Heart left ventricle (tissue), 16 donors: ENCODE results near the gene WDR7. TPM values are rescaled to one million over a fixed set of nuclear protein-coding genes. Genes with fewer than 3 reads are reported as not detected.

ENCODE experiments used
- ATAC-seq, 4 donors: fragments of 200-7000 bp; cut with Tn5 transposase; one replicate each; pipeline ENCODE4 v1.9.1; 2020 to 2022; ENCODE audit warnings: moderate library complexity in 4 of 4, mild to moderate bottlenecking in 3 of 4, moderate number of reproducible peaks in 1 of 4
- DNase-seq, 5 donors: peaks; one replicate each; pipeline ENCODE4 v3.0.0-alpha.2; 2020
- H3K27ac ChIP-seq, 12 donors: fragments of 200-600 bp; sonication (generic) in 4 of 12; one replicate each; pipeline versions ENCODE4 v1.5.0 to v1.8.0; 2016 to 2022; ENCODE audit warnings: mild to moderate bottlenecking in 2 of 12
- H3K27me3 ChIP-seq, 9 donors: fragments of 200-600 bp; sonication (generic) in 2 of 9; one replicate each; pipeline versions ENCODE4 v1.5.1 to v1.8.0; 2016 to 2022; ENCODE audit warnings: mild to moderate bottlenecking in 3 of 9
- H3K36me3 ChIP-seq, 9 donors: fragments of 200-600 bp; sonication (generic) in 2 of 9; one replicate each; pipeline versions ENCODE4 v1.5.0 to v1.8.0; 2018 to 2022; ENCODE audit warnings: mild to moderate bottlenecking in 2 of 9
- H3K4me1 ChIP-seq, 12 donors: fragments of 200-600 bp; sonication (generic) in 4 of 12; one replicate each; pipeline versions ENCODE4 v1.5.0 to v1.8.0; 2016 to 2022; ENCODE audit warnings: mild to moderate bottlenecking in 3 of 12
- H3K4me3 ChIP-seq, 12 donors: fragments of 200-600 bp; sonication (generic) in 4 of 12; one replicate each; pipeline versions ENCODE4 v1.5.0 to v1.8.0; 2017 to 2022; ENCODE audit warnings: mild to moderate bottlenecking in 9 of 12, moderate library complexity in 4 of 12
- H3K9me3 ChIP-seq, 12 donors: fragments of 200-600 bp; sonication (generic) in 4 of 12; one replicate each; pipeline versions ENCODE4 v1.5.0 to v1.8.0; 2016 to 2022; ENCODE audit warnings: mild to moderate bottlenecking in 1 of 12
- CTCF ChIP-seq, 12 donors: fragments of 200-600 bp; sonication (generic) in 4 of 12; IDR thresholded peaks; one replicate each; pipeline versions ENCODE4 v1.5.0 to v1.8.0; 2018 to 2022; ENCODE audit warnings: antibody characterized with exemption in 12 of 12, mild to moderate bottlenecking in 5 of 12
- POLR2A ChIP-seq, 2 donors: fragments of 450-650 bp; IDR thresholded peaks; one replicate each; pipeline ENCODE4 v1.6.1; 2017; ENCODE audit warnings: antibody characterized with exemption in 2 of 2, mild to moderate bottlenecking in 2 of 2, moderate library complexity in 2 of 2
- WGBS, 4 donors: extraction: QIAGEN DNeasy Blood & Tissue Kit in 2 of 4; methylation state at CpG; one replicate each; pipeline versions ENCODE4 v1.1.5 to v1.1.7; 2013 to 2018; 5-methylcytosine and 5-hydroxymethylcytosine counted together
- intact Hi-C, 10 donors: fragments of 100-400 bp; cut with DNase I; formaldehyde crosslinking; loops; one replicate each; pipeline versions ENCODE4 v1.11.1 to v1.14.2; 2022
- polyA plus RNA-seq, 2 donors: library from polyadenylated mRNA; stranded (reverse); fragments of 200-250 nt; gene quantifications; one replicate each; pipeline ENCODE4 v1.2.3, GENCODE V29; 2013
- total RNA-seq, 9 donors: library from RNA; depleted of rRNA in 2 of 9; stranded (reverse); fragments of >200 nt in 2 of 9; fragmentation: NEBNext Ultra II Directional in 3 of 9; extraction: Animal tissue kit (Norgen Biotek cat#: 25700) in 3 of 9; gene quantifications; one replicate each; pipeline versions ENCODE4 v1.1.0 to v1.2.4, GENCODE V29; 2016 to 2023
- donor health status: ischemic (EF 13 %, LVEDD 7.1; RV severe dilation, severe dysfunction).
- donor health status: healthy with polysubstance abuse.
- donor health status: DM: no; HTN: yes; CAD: no.
- donor health status: DM: no; HTN: no; CAD: no.
- donor health status: ischemic (EF 25% LVEDD 6.9; RV normal size, moderate dysfunction).
- donor health status: ischemic (EF 25% LVEDD 5.7; RV mildly dilated, moderate dysfunction).
- donor health status: healthy.
- donor health status: DM: yes; HTN: yes; CAD: no.
- donor health status: ischemic (EF 35%, LVEDD 5.7; RV mildly dilated, moderate dysfunction).
- donor health status: nonischemic (EF 11% LVEDD 7.7; RV severe dilation, severe dysfunction).
- donor health status: DM: yes; HTN: yes; CAD: no.
- donor health status: PGD.
- donor health status: ischemic (EF 29% LVEDD 5.4; RV normal size, mild dysfunction).
- donor health status: nonischemic (EF 23%, LVEDD 6.1; RV moderate dilation, normal function).

WDR7 gene
- total and polyA plus RNA-seq, 11 donors, result 4.3 to 33.6 (median 26.6) TPM

DNA sequence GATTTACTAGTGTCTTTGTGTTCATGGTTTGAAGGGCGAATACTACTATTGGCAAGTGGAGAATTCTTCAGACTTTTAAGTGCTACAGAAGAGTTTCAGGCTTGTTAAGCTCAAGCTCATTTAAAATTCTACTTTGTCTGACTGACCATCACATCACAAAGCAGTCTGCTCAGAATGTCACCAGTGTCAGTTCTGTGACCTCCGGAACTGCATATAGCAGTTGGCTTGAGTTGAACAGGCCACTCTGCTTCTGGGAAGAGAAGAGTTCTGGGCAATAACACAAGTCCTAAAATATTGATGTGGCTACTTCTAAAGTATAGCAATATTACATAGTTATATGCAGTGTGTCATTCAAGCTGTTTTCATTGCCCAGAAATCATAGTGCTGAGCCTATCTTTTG, 250.8 kb downstream of the WDR7 start:
- intact Hi-C loops, result no loop called here
- Histone ChIP-seq H3K4me1 (peaks cover 0 to 21% (median 7%) of the 10 kb centered on the region in 12 donors), H3K36me3 (no peaks in the 10 kb centered on the region), H3K4me3 (no peak overlapping the region), H3K9me3 (no peaks in the 10 kb centered on the region), H3K27ac (peak overlapping the region in 5 of 12 donors; percentile 1 to 43 (median 27)), H3K27me3 (no peaks in the 10 kb centered on the region)
- DNase-seq (no peak), ATAC-seq (peak; percentile 77 to 90 (median 80))
- 49 to 79% (median 73%) methylated on average over 2 of the region's 2 CpGs for WGBS, 4 donors
- TF ChIP-seq POLR2A (IDR thresholded peaks at IDR 0.05), result no peak
- no peak for TF ChIP-seq CTCF (IDR thresholded peaks at IDR 0.05)

- peaks cover 0 to 21% (median 7%) of the 10 kb centered on the region in 12 donors for H3K4me1 ChIP-seq
- ATAC-seq, result no peak
- no peak for DNase-seq
These were observed 251.5 kb downstream of the WDR7 start for GRCh38 chr18:56902653-56903052.

GRCh38 chr18:56903686-56904085, 252.5 kb downstream of the WDR7 start:
- no peak for TF ChIP-seq CTCF (IDR thresholded peaks at IDR 0.05)
- no peak for TF ChIP-seq POLR2A (IDR thresholded peaks at IDR 0.05)
- ATAC-seq (no peak), DNase-seq (no peak)
- H3K27ac ChIP-seq, result no peak overlapping the region
- H3K36me3 ChIP-seq, result no peaks in the 10 kb centered on the region
- H3K4me1 ChIP-seq, result peaks cover 0 to 21% (median 7%) of the 10 kb centered on the region in 12 donors
- H3K4me3 ChIP-seq, result no peak overlapping the region
- H3K27me3 ChIP-seq, result no peaks in the 10 kb centered on the region
- WGBS, 4 donors, result 75 to 80% (median 77%) methylated on average over 2 of the region's 2 CpGs
- intact Hi-C loops, result no loop called here
- H3K9me3 ChIP-seq, result no peaks in the 10 kb centered on the region

More at GRCh38 chr18:56902653-56903052, 251.5 kb downstream of the WDR7 start:
- H3K4me3 ChIP-seq, result no peak overlapping the region
- no peaks in the 10 kb centered on the region for H3K9me3 ChIP-seq
- TF ChIP-seq CTCF (IDR thresholded peaks at IDR 0.05) (no peak), POLR2A (IDR thresholded peaks at IDR 0.05) (no peak)
- H3K27me3 ChIP-seq, result no peaks in the 10 kb centered on the region
- 92 to 97% (median 96%) methylated on average over 3 of the region's 3 CpGs for WGBS, 4 donors
- no peaks in the 10 kb centered on the region for H3K36me3 ChIP-seq
- intact Hi-C loops, result no loop called here
- peak overlapping the region in 1 of 12 donors; percentile 27 for H3K27ac ChIP-seq

- no peak for DNase-seq
- H3K27me3 ChIP-seq, result no peaks in the 10 kb centered on the region
- H3K4me3 ChIP-seq, result no peak overlapping the region
- H3K27ac ChIP-seq, result no peak overlapping the region
- H3K36me3 ChIP-seq, result no peaks in the 10 kb centered on the region
- H3K4me1 ChIP-seq, result peaks cover 0 to 2% (median 0%) of the 10 kb centered on the region in 12 donors
- intact Hi-C loops, result no loop called here
- 92 to 96% (median 95%) methylated on average over 4 of the region's 4 CpGs for WGBS, 4 donors
- TF ChIP-seq CTCF (IDR thresholded peaks at IDR 0.05), result no peak
- TF ChIP-seq POLR2A (IDR thresholded peaks at IDR 0.05), result no peak
- no peak for ATAC-seq
- no peaks in the 10 kb centered on the region for H3K9me3 ChIP-seq
These were observed 256.6 kb downstream of the WDR7 start for GRCh38 chr18:56907771-56908170.
